Hepatocyte (in vitro differentiated cells): ENCODE measurements around the gene SEL1L. TPM values are rescaled to one million over a fixed set of nuclear protein-coding genes. Genes with fewer than 3 reads are reported as not detected.
A peak's percentile ranks its signal among the peaks of the same experiment; 100 is the strongest.

Experiments
- DNase-seq: peaks from one replicate; pipeline ENCODE4 v3.0.0-alpha.2; 2016; ENCODE audit warnings: low spot score
- H2AFZ ChIP-seq: fragments of 200-600 bp; sonication (generic); 2 replicates; pipeline ENCODE4 v1.6.0; 2016; ENCODE audit warnings: antibody characterized with exemption, mild to moderate bottlenecking
- H3K27ac ChIP-seq: fragments of 200-600 bp; sonication (generic); 2 replicates; pipeline ENCODE4 v1.5.1; 2016; ENCODE audit warnings: mild to moderate bottlenecking
- H3K27me3 ChIP-seq: fragments of 200-600 bp; sonication (generic); 2 replicates; pipeline ENCODE4 v1.6.1; 2016
- H3K36me3 ChIP-seq: fragments of 200-600 bp; sonication (generic); replicated peaks from 2 replicates; pipeline ENCODE4 v1.5.1; 2016; ENCODE audit warnings: low read depth; ENCODE audit not compliant: insufficient read depth
- H3K4me1 ChIP-seq: fragments of 200-600 bp; sonication (generic); 2 replicates; pipeline ENCODE4 v1.5.1; 2016; ENCODE audit warnings: mild to moderate bottlenecking, moderate library complexity; ENCODE audit not compliant: insufficient read depth
- H3K4me2 ChIP-seq: fragments of 200-600 bp; sonication (generic); 2 replicates; pipeline ENCODE4 v1.6.0; 2016
- H3K4me3 ChIP-seq: fragments of 200-600 bp; sonication (generic); 2 replicates; pipeline ENCODE4 v1.5.1; 2016; ENCODE audit warnings: mild to moderate bottlenecking
- H3K79me2 ChIP-seq: fragments of 200-600 bp; sonication (generic); 2 replicates; pipeline ENCODE4 v1.6.0; 2017; ENCODE audit warnings: mild to moderate bottlenecking
- H3K9me2 ChIP-seq: fragments of 200-600 bp; sonication (generic); replicated peaks from 2 replicates; pipeline ENCODE4 v1.6.0; 2017; ENCODE audit warnings: mild to moderate bottlenecking; ENCODE audit not compliant: insufficient read depth
- H3K9me3 ChIP-seq: fragments of 200-600 bp; sonication (generic); 2 replicates; pipeline ENCODE4 v1.5.1; 2016; ENCODE audit warnings: low read depth, mild to moderate bottlenecking
- H4K20me1 ChIP-seq: fragments of 200-600 bp; sonication (generic); 2 replicates; pipeline ENCODE4 v1.6.0; 2016; ENCODE audit warnings: mild to moderate bottlenecking; ENCODE audit not compliant: insufficient read depth, poor library complexity, severe bottlenecking
- CTCF ChIP-seq: fragments of 200-600 bp; sonication (generic); IDR thresholded peaks from 2 replicates; pipeline ENCODE4 v1.5.1; 2016; ENCODE audit warnings: antibody characterized with exemption, mild to moderate bottlenecking; ENCODE audit not compliant: poor library complexity
- EZH2 ChIP-seq: fragments of 200-600 bp; sonication (generic); IDR thresholded peaks from 2 replicates; pipeline ENCODE4 v1.6.1; 2016; ENCODE audit warnings: antibody characterized with exemption, mild to moderate bottlenecking, borderline replicate concordance
- EZH2phosphoT487 ChIP-seq: fragments of 200-600 bp; sonication (generic); IDR thresholded peaks from one replicate; pipeline ENCODE4 v1.6.1; 2018; ENCODE audit warnings: antibody characterized with exemption, mild to moderate bottlenecking, low read depth, moderate library complexity; ENCODE audit not compliant: unreplicated experiment, severe bottlenecking
- WGBS: methylation state at CpG from one replicate; pipeline ENCODE4 v1.1.6; 2016; ENCODE audit warnings: low lambda C conversion rate; ENCODE audit errors: missing lambda C conversion rate; 5-methylcytosine and 5-hydroxymethylcytosine counted together
- polyA plus RNA-seq: library from polyadenylated mRNA; unstranded; fragments of >200 nt; fragmentation: Nextera tagmentation; extraction: Ambion mirVana; gene quantifications from 2 replicates; pipeline ENCODE4 v1.2.1, GENCODE V29; 2016
- total RNA-seq: library from RNA; depleted of rRNA; stranded (reverse); fragments of >200 nt; gene quantifications from 2 replicates; pipeline ENCODE4 v1.2.3, GENCODE V29; 2014

SEL1L gene
- total and polyA plus RNA-seq, 2 experiments from 2014 or later = 53.0 to 89.4 TPM

GRCh38 chr14:81450100-81450531 is 83.5 kb downstream of the SEL1L start:
- Histone ChIP-seq H3K4me3 (no peak overlapping the region), H2AFZ (no peak overlapping the region), H3K27ac (no peak overlapping the region), H3K9me3 (no peaks in the 10 kb centered on the region), H3K4me2 (no peak overlapping the region), H3K27me3 (no peaks in the 10 kb centered on the region), H3K4me1 (peaks cover 20% of the 10 kb centered on the region), H3K9me2 (no peaks in the 10 kb centered on the region), H3K79me2 (no peaks in the 10 kb centered on the region), H4K20me1 (no peaks in the 10 kb centered on the region), H3K36me3 (no peaks in the 10 kb centered on the region)
- no peak for DNase-seq
- WGBS = 60% methylated on average over 10 of the region's 10 CpGs
- TF ChIP-seq EZH2phosphoT487 (no peak), CTCF (no peak)

- peak overlapping the region; percentile 43 for H3K4me2 ChIP-seq
- H3K9me2 ChIP-seq = no peaks in the 10 kb centered on the region
- no peaks in the 10 kb centered on the region for H3K36me3 ChIP-seq
- H2AFZ ChIP-seq = peak overlapping the region; percentile 36
- TF ChIP-seq EZH2phosphoT487 (no peak), EZH2 (no peak), CTCF (no peak)
- no peaks in the 10 kb centered on the region for H3K27me3 ChIP-seq
- H3K4me3 ChIP-seq = no peak overlapping the region
- H4K20me1 ChIP-seq = no peaks in the 10 kb centered on the region
- H3K9me3 ChIP-seq = no peaks in the 10 kb centered on the region
- H3K27ac ChIP-seq = no peak overlapping the region
- no peak for DNase-seq
- WGBS = 53% methylated on average over 6 of the region's 6 CpGs
- peaks cover 20% of the 10 kb centered on the region for H3K4me1 ChIP-seq
- H3K79me2 ChIP-seq = no peaks in the 10 kb centered on the region
Measured at GRCh38 chr14:81449576-81449975, 84.1 kb downstream of the SEL1L start.

GRCh38 chr14:81449114-81449513 is 84.5 kb downstream of the SEL1L start:
- TF ChIP-seq EZH2phosphoT487 (no peak), CTCF (no peak), EZH2 (no peak)
- Histone ChIP-seq H3K9me2 (no peaks in the 10 kb centered on the region), H2AFZ (peak overlapping the region; percentile 36)

More at GRCh38 chr14:81449114-81449513, 84.5 kb downstream of the SEL1L start:
- WGBS = 23% methylated on average over 4 of the region's 4 CpGs
- Histone ChIP-seq H3K4me1 (peaks cover 20% of the 10 kb centered on the region), H3K4me3 (no peak overlapping the region), H3K9me3 (no peaks in the 10 kb centered on the region), H3K27ac (no peak overlapping the region), H4K20me1 (no peaks in the 10 kb centered on the region), H3K27me3 (no peaks in the 10 kb centered on the region), H3K4me2 (peak overlapping the region; percentile 43), H3K79me2 (no peaks in the 10 kb centered on the region), H3K36me3 (no peaks in the 10 kb centered on the region)
- DNase-seq = no peak
